ENCODE data around the gene PIH1D1.

The PIH1D1 gene

GRCh38 chr19:49439836-49440235 lies 11.8 kb downstream of the PIH1D1 start:
- no peak for TF ChIP-seq CTCF (IDR thresholded peaks at IDR 0.05; ENCODE audit: low read depth, low read length, poor library complexity, severe bottlenecking)
- TF ChIP-seq EZH2phosphoT487 (IDR thresholded peaks at IDR 0.05; ENCODE audit: borderline replicate concordance, low read length) = no peak
- peaks cover 56% of the 10 kb centered on the region for H3K27me3 ChIP-seq (ENCODE audit: control insufficient read depth, low read length)
- no peak overlapping the region for H3K4me3 ChIP-seq (ENCODE audit: low read length)
- no peak overlapping the region for H3K4me2 ChIP-seq (ENCODE audit: low read length)
- H3K9me2 ChIP-seq (replicated peaks; ENCODE audit: control insufficient read depth, low read length) = no peaks in the 10 kb centered on the region
- no peaks in the 10 kb centered on the region for H3K9me3 ChIP-seq (ENCODE audit: control insufficient read depth, insufficient read depth, low read length)
- no peaks in the 10 kb centered on the region for H3K79me2 ChIP-seq (ENCODE audit: control insufficient read depth, low read length)
- H3K4me1 ChIP-seq (ENCODE audit: control insufficient read depth, low read length) = peaks cover 28% of the 10 kb centered on the region
- H3K27ac ChIP-seq (ENCODE audit: low read depth, low read length) = no peak overlapping the region
- no peaks in the 10 kb centered on the region for H3K36me3 ChIP-seq (ENCODE audit: control insufficient read depth, low read length)
- H4K20me1 ChIP-seq (ENCODE audit: control insufficient read depth, insufficient read depth, low read depth, low read length) = no peaks in the 10 kb centered on the region
- peaks cover 3% of the 10 kb centered on the region for H3F3A ChIP-seq (ENCODE audit: control insufficient read depth, insufficient read depth)

- peaks cover 56% of the 10 kb centered on the region for H3K27me3 ChIP-seq (ENCODE audit: control insufficient read depth, low read length)
- no peak overlapping the region for H3K27ac ChIP-seq (ENCODE audit: low read depth, low read length)
- no peak overlapping the region for H3K4me3 ChIP-seq (ENCODE audit: low read length)
- H4K20me1 ChIP-seq (ENCODE audit: control insufficient read depth, insufficient read depth, low read depth, low read length) = no peaks in the 10 kb centered on the region
- peaks cover 21% of the 10 kb centered on the region for H3K4me1 ChIP-seq (ENCODE audit: control insufficient read depth, low read length)
- H3K9me2 ChIP-seq (replicated peaks; ENCODE audit: control insufficient read depth, low read length) = no peaks in the 10 kb centered on the region
- no peaks in the 10 kb centered on the region for H3K79me2 ChIP-seq (ENCODE audit: control insufficient read depth, low read length)
- no peaks in the 10 kb centered on the region for H3F3A ChIP-seq (ENCODE audit: control insufficient read depth, insufficient read depth)
- no peak overlapping the region for H3K4me2 ChIP-seq (ENCODE audit: low read length)
- H3K36me3 ChIP-seq (ENCODE audit: control insufficient read depth, low read length) = no peaks in the 10 kb centered on the region
- no peaks in the 10 kb centered on the region for H3K9me3 ChIP-seq (ENCODE audit: control insufficient read depth, insufficient read depth, low read length)
- TF ChIP-seq CTCF (IDR thresholded peaks at IDR 0.05; ENCODE audit: low read depth, low read length, poor library complexity, severe bottlenecking) (no peak), EZH2phosphoT487 (IDR thresholded peaks at IDR 0.05; ENCODE audit: borderline replicate concordance, low read length) (no peak)
Measured at GRCh38 chr19:49438261-49438660, 13.4 kb downstream of the PIH1D1 start.

GRCh38 chr19:49437231-49437630 lies 14.4 kb downstream of the PIH1D1 start:
- H3K4me3 ChIP-seq (ENCODE audit: low read length) = no peak overlapping the region
- no peaks in the 10 kb centered on the region for H3K36me3 ChIP-seq (ENCODE audit: control insufficient read depth, low read length)
- no peaks in the 10 kb centered on the region for H3F3A ChIP-seq (ENCODE audit: control insufficient read depth, insufficient read depth)
- peaks cover 13% of the 10 kb centered on the region for H3K4me1 ChIP-seq (ENCODE audit: control insufficient read depth, low read length)
- H3K9me2 ChIP-seq (replicated peaks; ENCODE audit: control insufficient read depth, low read length) = no peaks in the 10 kb centered on the region
- H3K4me2 ChIP-seq (ENCODE audit: low read length) = no peak overlapping the region
- peaks cover 52% of the 10 kb centered on the region for H3K27me3 ChIP-seq (ENCODE audit: control insufficient read depth, low read length)
- H3K27ac ChIP-seq (ENCODE audit: low read depth, low read length) = no peak overlapping the region
- H3K79me2 ChIP-seq (ENCODE audit: control insufficient read depth, low read length) = no peaks in the 10 kb centered on the region
- no peaks in the 10 kb centered on the region for H4K20me1 ChIP-seq (ENCODE audit: control insufficient read depth, insufficient read depth, low read depth, low read length)
- TF ChIP-seq EZH2phosphoT487 (IDR thresholded peaks at IDR 0.05; ENCODE audit: borderline replicate concordance, low read length) (no peak), CTCF (IDR thresholded peaks at IDR 0.05; ENCODE audit: low read depth, low read length, poor library complexity, severe bottlenecking) (no peak)
- H3K9me3 ChIP-seq (ENCODE audit: control insufficient read depth, insufficient read depth, low read length) = no peaks in the 10 kb centered on the region
